Hematopoietic multipotent progenitor cell treated with erythropoietin and hydrocortisone succinate and interleukin-3 and kit ligand, for 15 days (in vitro differentiated cells): ENCODE measurements around the gene MIPEP.

Experiments used
- DNase-seq: peaks from one replicate; pipeline ENCODE4 v3.0.0-alpha.2; 2015; ENCODE audit warnings: low spot score

The MIPEP gene

DNA sequence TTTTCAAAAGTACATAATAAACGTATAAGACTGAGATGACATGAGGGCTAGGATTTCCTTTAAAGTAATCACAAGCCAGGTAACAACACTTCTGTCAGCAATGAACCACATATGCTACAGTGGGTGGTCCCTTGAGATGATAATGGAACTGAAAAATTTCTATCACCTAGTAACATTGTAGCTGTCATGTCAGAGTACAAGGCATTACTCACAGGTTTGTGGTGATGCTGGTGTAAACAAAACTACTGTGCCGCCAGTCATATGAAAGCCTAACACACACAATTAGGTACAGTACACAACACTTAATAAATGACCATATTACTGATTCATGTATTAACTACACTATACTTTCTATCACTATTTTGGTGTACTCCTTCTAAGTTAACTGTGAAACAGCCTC is 36.8 kb downstream of the MIPEP start:
- DNase-seq: no peak

DNA sequence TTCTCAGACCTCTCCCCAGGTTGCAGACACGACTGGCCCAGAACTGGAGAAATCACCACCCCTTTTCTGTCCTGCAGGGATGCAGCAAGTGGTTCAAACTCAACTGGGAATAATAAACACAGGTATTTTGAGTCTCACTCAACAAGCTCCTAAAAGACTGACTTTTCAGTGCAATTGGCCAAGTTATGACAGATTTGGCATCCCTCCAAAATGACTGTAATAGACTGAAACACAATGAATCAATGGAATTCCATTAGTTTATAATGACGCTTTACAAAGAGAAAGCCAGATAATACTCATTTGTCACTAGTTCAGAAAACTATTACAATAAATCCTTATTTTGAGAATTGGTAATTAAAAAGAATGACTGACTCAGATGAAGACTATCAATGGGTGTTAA is 38.1 kb downstream of the MIPEP start:
- DNase-seq: no peak

DNA sequence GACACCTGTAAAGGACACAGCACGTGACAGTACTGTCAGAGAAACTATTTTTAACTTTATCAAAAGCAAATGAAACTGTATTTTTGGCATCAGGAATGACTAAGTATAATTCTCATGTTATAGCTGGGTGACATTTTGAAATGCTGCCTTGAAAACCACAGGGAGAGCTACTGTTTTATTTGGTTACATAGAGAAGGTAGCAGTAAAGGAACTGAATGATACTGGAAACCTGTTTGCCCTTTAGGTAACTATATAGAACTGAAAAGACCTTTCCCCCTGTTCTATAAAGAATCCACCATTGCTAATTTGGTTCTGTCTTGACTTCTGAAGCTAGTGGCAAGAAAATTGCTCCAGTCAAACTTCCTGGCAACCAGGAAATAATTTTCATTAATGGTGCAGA is 39.1 kb downstream of the MIPEP start:
- no peak for DNase-seq

DNA sequence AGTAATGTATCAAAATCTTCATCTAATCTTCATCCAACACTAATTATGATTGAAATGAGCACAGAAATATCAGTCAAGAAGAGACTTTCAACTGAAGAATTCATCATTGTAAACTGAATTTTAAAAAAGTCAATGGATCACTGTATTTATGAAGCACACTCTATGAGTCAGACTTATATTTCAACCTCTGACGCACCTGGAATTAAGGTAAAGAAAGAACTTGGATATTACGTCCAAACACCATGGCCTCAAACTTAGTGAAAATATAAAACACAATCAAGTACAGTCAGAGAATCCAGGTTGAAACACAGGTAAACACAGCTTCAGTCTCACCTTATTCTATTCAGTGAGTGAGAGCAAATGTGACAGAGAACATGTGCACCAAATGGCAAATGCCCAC is 39.5 kb downstream of the MIPEP start:
- DNase-seq: no peak

DNA sequence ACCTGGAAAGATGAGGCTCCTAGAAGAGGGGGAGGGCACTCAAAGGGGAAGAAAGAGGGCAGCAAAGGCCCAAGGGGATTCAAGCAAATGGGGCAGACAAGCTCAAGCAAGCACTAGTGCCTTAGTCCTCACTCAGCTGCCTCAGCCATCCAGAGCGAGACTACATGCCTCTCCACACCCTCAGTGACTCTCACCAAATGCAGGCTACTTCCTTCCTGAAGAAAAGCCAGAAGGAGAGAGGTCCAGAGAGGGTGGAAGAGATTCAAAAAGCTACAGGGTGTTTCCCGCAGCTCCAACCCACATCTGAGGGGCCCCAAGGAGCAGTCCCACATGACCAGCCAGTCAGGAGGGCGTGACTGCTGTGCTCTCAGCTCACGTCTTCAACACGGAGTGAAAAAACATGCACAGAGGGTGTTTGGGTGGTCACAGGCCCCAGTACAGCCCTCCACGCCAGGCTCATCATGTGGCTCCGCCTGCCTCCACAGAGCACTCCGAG is 40.5 kb downstream of the MIPEP start:
- no peak for DNase-seq

DNA sequence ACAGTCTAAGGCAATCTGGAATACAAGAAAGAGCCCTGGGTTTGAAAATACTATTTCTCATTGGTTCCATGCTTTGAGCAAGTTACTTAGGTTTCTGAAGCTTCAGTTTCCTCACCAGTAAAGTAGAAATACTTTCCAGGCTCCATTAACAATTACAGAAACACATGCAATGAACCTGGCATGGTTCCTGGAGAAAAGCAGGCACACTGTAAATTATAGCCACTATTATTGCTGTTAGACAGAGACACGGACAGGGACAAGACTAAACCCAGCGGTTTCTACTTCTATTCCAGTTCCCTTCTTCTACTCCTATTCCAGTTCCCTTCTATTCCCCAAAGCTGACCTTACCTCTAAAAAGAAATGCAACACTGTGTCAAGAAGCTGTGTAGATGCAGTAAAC is 41.2 kb downstream of the MIPEP start:
- DNase-seq: no peak

DNA sequence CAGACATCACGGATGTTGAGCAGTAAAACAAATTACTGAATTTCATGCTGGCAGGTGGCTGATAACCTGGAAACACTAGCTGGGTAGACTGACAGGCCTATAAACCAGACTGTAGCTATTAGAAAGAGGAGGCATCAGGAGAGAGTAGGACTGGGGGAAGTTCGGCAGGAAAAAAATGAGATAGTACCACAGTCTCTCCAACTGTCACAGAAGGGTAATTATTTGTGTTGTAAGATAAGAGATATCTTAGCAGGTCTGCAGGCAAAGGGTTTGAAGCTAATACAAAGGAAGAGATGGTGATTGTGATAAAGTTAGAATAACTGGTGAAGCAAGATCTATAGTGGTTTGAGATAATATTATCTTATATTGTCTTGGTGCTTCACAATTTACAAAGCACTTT is 41.7 kb downstream of the MIPEP start:
- no peak for DNase-seq

DNA sequence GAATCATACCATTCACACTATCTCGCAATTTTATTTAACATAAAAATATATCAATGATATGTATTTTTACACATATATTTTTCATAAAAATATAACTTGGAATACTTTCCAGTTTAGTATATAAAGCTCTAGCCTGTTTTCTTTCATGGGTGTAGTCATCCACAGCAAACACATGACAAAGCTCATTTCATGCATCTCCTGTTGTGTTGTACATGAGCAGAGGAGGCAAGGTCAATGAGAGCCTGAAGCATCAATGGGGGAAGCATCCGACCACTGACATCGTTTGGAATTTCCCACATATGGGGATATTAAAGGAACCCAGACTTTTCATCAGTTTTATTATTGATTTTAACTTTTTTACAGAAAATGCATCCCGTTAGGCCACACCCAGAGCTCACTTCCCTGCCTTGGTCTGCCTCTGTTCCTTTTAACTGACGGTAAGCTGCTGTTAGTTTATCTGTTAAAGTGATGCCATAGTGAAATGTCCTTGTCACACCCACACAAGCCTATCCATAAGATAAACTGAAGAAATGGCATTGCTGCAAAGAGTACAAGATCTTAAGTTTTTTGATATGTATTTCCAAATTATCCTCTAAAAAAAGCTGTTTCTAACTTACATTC is 44.0 kb downstream of the MIPEP start:
- DNase-seq: peak; percentile 13

DNA sequence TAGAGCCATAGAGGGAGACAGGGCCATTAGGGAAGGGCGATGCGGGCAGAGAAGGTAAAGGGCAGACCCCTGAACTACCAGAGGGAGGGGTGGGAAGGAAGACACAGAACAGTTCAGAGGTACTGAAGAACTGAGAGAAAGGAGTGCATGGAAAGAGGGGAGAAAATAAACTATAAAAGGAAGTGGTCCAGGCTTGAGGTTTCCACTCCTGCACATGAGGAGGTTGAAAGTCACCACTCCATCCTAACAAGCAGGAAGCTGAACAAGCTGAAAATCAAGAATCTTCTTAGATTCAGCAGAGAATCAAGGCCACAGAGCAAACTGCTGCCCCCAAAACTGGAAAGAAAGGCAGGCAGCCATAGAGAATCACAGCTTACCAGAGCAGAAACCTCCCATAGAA is 45.1 kb downstream of the MIPEP start:
- no peak for DNase-seq

DNA sequence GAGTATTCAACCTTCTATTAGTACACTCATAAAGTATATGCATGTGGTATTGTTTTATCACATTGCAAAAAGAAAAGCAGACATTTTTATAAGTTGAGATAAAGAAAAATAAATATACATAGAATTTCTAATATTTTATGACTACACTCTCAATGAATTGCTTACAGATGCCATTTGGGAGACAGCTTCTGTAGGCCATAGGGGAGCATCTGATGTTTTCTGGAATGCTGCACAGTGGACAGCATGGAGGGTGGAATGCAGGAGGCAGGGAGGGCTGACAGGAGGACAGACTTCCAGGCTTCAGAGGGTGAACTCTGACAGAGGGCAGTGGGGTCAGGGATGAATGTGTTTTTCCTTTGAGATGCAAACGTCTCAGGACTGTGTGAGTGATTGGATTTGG is 45.8 kb downstream of the MIPEP start:
- DNase-seq: no peak

DNA sequence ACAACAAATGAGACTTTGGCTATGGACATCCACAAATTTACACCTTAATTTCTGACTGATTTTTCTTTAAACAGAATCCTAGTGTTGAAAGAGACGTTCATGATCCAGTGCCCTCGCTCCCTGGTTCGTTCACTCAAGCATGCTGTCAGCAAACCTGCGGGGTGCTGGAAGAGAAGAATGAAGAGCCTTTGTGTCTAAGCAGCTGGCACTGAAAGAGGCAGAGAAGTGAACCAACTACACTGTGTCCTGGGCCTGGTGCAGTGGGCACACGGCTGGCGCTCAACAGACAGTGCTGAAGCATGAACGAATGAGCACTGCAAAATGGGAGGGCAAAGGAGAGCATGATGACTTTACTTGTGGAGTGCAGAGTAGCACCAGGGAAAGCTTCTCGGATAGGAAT is 46.8 kb downstream of the MIPEP start:
- no peak for DNase-seq

DNA sequence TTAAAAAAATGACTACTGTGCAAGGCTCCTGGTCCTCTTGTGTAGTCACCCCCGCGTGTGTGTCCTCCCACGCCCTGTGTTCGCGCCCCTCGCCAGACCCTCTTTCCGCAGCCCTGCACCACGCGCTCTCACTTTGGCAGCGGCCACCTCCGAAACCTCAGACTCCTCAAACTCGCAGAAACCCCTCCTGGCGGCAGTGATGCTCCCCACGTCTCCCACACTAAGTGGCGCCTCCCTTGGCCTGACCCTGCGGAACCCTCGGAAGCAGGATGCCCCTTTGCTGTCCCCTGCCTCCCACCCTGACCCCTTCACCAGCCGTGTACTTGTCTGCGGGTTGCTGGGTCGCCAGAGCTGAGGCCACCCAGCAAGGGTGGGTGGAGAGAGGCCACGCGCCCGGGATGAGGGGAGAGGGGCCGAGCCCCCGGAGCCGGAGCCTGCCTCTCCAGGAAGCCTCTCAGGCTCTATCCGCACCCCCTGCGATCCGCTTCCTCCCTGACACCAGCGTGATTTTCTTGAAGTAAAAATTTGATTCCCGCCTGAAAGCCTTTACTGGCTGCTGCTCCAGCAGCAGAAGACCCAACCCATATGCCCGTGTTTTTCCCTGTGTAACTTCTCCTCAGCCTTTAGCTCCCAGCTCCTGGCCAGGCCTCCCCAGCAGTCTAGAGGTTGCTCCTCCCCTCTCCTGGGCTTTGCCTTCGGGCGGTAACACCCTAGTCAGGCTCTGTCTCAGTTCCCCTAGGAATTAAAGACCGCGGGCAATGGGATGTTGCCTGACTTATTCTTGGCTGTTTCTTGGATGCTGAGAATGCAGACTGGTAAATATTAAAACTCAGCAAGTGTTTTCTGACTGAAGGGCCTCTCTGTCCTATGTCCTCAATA is 55.2 kb downstream of the MIPEP start:
- no peak for DNase-seq

DNA sequence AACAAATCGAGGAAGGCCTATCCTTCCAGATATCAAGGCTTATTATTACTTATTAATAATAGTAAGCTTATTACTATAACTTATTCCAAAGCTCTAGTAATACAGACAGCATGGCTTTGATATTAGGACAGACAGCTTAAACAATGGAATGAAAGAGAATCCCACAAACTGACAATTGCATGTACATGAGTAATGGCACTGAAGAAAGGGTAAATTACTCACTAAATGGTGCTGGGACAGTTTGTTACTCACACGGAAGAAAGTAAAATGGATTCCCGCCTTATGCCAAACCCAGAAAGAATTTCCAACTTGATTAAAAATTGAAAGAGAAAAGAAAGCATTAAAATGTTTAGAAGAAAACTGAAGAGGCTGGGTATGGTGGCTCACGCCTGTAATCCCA is 60.3 kb downstream of the MIPEP start:
- DNase-seq: no peak

DNA sequence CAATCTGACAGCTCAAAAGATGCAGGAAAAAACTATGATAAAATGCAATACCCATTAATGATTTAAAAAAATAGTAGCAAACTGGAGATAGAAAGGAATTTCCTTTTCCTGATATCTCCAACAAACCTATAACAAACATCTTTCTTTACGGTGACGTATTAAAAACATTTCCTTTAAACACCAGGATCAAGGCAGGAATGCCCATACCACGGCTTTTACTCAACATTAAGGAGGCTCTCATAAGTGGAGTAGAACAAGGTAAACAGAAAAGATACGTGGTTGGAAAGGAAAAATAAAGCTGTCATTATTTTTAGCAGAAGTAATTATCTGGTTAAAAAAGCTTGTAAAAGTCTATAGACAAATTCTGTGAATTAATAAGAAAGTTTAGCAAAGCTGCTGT is 61.1 kb downstream of the MIPEP start:
- no peak for DNase-seq

DNA sequence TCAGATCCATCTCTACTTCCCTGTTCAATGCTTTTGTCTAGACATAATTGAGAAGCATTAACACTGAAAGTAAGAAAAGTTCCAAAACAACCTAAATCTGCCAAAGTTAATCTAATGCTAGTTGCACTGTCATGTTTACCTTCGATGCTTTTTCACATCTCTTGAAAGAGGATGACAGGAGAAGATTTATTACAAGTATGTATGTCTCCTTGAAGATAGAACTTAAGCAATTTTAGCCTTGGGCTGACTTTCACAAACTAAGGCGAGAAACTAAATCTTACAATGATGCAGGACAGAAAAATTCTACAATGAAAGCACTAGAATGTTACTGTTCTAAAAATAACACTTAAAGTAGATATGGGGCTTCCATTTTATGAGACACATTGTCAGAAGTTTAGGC is 64.0 kb downstream of the MIPEP start:
- DNase-seq: no peak

DNA sequence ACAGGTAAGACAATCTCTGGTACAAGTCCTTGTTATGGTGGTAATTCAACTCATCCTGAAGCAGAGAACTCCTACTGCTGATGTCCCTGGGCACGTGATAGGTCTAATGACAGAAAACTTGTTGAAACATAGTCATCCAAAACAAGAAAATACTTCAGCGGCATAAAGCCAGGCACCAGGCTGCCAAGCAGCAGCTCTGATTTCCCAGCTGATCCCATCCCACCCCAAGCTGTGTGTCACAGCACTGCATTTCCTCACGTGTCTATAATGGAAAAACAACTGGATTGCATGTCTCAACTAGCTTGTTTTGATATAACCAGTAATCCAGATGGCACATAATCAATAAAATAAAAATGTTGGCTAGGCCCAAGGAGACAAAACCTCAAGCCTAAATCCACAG is 64.8 kb downstream of the MIPEP start:
- no peak for DNase-seq

DNA sequence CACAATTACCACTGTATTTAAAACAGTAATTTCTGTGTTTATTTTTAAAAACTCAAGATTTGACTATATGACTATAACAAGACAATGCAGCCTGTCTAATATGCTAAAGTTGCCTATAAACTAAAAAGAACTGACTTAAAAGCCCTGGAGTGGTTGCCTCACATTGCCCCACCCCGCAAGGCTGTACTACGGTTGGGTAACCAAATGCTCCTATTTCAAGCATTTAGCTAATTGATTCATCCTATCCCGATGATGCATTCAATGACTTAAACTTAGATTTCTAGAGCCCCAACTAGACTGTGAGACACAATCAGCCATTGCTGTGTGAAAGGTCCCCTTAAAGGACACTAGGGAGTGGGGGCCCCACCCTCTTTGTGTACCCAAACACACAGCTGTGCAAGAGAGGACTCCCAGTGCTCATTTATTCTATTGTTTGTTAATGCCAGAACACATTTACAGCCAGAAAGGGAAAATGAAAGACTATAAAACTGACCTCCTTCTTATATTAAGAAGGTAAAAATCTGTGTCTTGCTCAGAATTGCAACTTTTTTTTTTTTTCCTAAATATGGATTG is 66.9 kb downstream of the MIPEP start:
- no peak for DNase-seq

DNA sequence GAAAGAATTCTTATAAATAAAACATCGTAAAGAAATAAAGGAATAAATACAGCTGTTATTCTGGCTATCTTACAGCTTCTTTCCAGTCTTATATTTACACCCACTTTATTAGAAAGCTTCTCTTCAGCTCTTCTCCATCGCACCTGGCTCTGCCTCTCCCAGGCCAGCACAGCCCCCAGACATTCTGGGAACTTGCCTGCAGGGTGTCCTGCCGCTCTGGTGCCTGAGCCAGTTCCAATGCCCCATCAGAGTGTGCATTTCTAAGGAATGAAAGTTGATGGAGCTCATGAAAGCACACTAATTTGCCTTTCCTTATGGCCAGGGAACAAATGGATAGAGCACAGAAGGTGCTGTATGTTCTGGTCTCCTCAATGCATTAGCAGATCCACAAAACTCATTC is 68.7 kb downstream of the MIPEP start:
- no peak for DNase-seq

DNA sequence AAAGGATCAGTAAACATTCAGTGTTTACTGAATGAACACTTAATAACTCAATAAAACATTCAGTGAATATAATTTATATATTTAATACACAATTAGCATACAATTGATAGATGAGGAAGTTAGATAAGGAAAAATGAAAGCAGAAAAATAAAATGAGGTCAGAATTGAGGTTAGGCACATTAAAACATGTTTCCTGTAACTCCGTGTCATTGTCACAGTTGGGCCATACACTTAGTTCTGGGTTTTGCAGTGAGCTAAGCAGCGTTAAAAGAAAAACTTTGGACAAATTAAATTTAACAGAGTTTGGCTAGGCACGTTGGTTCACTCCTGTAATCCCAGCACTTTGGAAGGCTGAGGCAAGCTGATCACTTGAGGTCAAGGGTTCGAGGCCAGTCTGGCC is 71.4 kb downstream of the MIPEP start:
- no peak for DNase-seq

DNA sequence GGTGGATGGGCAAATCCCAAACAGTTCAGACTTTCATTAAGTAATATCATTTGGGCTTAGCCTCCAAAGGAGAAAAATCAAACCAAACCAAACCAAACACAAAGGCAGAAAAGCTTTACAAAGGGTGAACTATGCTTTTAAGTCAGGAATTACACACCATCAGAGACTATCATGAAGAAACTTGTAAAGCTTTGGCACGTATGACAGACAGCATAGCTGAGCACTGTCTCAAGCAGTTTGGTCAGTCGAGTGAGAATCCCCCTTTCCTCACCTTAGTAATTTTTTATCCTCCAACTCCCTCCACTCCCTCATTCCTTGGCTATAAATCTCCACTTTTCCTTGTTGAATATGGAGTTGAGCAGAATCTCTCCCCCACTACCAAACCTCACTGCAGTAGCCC is 72.1 kb downstream of the MIPEP start:
- no peak for DNase-seq

DNA sequence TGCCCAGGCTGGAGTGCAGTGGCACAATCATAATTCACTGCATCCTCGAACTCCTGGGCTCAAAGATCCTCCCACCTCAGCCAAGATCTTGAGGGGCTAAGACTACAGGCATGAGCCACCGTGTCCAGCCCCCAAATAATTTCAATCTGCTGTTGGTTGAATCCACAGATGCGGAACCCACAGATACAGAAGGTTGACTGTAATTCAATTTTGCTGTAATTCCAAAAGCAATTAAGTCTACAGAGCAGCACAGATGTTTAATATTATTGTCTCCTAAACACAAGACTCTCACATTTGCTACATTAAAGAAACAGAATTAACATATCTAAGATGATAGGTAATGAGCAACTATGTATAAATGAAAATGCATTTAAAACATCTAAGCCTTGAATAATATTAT is 75.6 kb downstream of the MIPEP start:
- DNase-seq: no peak

DNA sequence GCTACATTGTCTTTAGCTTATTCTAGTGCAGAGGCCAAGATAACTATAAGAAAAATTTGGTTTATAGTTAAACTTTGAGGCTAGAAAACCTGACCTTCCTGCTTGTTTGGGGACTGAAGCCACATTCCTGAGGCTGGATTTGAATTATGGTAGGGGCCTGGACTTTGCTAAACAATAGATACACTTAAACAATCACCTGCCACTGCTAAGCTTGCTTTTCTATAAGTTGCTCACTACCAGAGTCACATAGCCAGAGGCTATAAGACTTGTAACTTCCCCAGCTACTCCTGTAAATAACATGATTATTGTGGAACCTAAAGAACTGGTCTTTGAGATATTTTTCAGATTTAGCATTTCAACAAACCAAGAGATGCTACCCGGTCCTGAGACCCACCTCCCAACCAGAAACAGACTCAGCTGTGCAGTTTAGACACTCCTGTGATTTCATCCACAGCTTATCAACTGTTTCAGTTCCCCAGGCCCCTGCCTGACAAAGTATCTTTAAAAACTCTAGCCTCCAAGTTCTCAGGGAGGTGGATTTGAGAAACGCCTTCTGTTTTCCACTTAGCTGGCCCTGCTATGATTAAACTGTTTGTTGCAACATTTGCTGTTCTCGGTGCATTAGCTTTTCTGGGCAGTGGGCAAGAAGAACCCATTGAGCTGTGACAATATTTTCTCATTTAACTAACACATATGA is 77.7 kb downstream of the MIPEP start:
- no peak for DNase-seq
